HepG2 (cell line): Measurements from ENCODE around the gene KAT6B.

Source experiments
- EZH2 ChIP-seq: conservative IDR thresholded peaks from 2 replicates; pipeline ENCODE4 v1.6.1; 2012; ENCODE audit warnings: mild to moderate bottlenecking, low read depth, low read length, moderate library complexity
- HNRNPH1 ChIP-seq: fragments of 200-400 bp; formaldehyde crosslinking; optimal IDR thresholded peaks from 2 replicates; pipeline ENCODE3; 2017; ENCODE audit warnings: mild to moderate bottlenecking, low read depth, low read length
- POLR2AphosphoS5 ChIP-seq: IDR thresholded peaks from 2 replicates; pipeline ENCODE4 v1.6.1; 2012; ENCODE audit warnings: low read depth, low read length
- SMAD3 ChIP-seq: sonication (generic); formaldehyde crosslinking; IDR thresholded peaks from 2 replicates; pipeline ENCODE4 v1.4.0; 2020; ENCODE audit warnings: missing genetic modification reagents
- YY1 ChIP-seq: IDR thresholded peaks from 2 replicates; pipeline ENCODE4 v1.6.1; 2011; ENCODE audit warnings: low read length, low read depth, moderate library complexity, mild to moderate bottlenecking; ENCODE audit not compliant: insufficient read depth, insufficient replicate concordance
- ZNF570 ChIP-seq: sonication (generic); formaldehyde crosslinking; IDR thresholded peaks from 2 replicates; pipeline ENCODE4 v1.4.0; 2020; ENCODE audit warnings: mild to moderate bottlenecking, missing genetic modification reagents, borderline replicate concordance
- ZSCAN5A ChIP-seq: sonication (generic); formaldehyde crosslinking; IDR thresholded peaks from 2 replicates; pipeline ENCODE4 v1.8.0; 2022; ENCODE audit warnings: mild to moderate bottlenecking, missing genetic modification reagents, borderline replicate concordance
- TF ChIP-seq, protein P1 (sequence below): sonication (generic); formaldehyde crosslinking; IDR thresholded peaks from 2 replicates; pipeline ENCODE4 v1.5.0; 2020; ENCODE audit warnings: mild to moderate bottlenecking, missing genetic modification reagents, moderate library complexity

DNA sequence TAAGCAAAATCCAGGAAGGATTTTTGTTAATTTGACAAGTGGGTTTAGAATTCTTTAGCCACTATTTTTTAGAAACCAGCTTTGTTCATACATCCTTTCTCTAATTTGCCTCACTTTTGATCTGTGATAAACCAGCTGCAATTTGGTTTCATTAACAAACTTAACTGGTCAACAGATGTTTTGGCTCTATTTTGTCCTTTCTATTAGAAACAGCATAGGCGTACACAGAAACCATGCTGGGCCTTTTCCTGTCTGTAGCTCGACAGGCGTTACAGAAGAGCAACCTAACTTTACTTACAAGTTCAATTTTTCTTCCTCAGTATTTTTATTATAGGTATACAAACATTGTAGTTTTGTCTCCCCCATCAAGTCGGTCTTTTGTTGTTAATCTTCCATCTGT, 28.2 kb downstream of the KAT6B start:
- TF ChIP-seq SMAD3 (CRISPR knock-in tag): no peak
- no peak for TF ChIP-seq ZSCAN5A
- TF ChIP-seq EZH2: no peak
- no peak for TF ChIP-seq ZNF570 (CRISPR knock-in tag)
- TF ChIP-seq POLR2AphosphoS5: no peak
- no peak for TF ChIP-seq HNRNPH1
- TF ChIP-seq YY1: no peak
- TF ChIP-seq, protein P1, sequence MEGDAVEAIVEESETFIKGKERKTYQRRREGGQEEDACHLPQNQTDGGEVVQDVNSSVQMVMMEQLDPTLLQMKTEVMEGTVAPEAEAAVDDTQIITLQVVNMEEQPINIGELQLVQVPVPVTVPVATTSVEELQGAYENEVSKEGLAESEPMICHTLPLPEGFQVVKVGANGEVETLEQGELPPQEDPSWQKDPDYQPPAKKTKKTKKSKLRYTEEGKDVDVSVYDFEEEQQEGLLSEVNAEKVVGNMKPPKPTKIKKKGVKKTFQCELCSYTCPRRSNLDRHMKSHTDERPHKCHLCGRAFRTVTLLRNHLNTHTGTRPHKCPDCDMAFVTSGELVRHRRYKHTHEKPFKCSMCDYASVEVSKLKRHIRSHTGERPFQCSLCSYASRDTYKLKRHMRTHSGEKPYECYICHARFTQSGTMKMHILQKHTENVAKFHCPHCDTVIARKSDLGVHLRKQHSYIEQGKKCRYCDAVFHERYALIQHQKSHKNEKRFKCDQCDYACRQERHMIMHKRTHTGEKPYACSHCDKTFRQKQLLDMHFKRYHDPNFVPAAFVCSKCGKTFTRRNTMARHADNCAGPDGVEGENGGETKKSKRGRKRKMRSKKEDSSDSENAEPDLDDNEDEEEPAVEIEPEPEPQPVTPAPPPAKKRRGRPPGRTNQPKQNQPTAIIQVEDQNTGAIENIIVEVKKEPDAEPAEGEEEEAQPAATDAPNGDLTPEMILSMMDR (CRISPR knock-in tag): no peak
